ENCODE results near the gene TJP2.

GRCh38 chr9:69170231-69170630, 3.8 kb upstream of the TJP2 start:
- no peak for TF ChIP-seq ATF1 (CRISPR knock-in tag; IDR thresholded peaks at IDR 0.05)
- no peak for TF ChIP-seq ZNF512 (CRISPR knock-in tag; IDR thresholded peaks at IDR 0.05; ENCODE audit: borderline replicate concordance)
- TF ChIP-seq ETV6 (CRISPR knock-in tag; IDR thresholded peaks at IDR 0.05): no peak
- TF ChIP-seq CTCF (IDR thresholded peaks at IDR 0.05): no peak
- no peak for TF ChIP-seq ZNF281 (CRISPR knock-in tag; IDR thresholded peaks at IDR 0.05)
- TF ChIP-seq PRDM15 (CRISPR knock-in tag; IDR thresholded peaks at IDR 0.05): no peak
- TF ChIP-seq MLX (CRISPR knock-in tag; IDR thresholded peaks at IDR 0.05): no peak
